Middle frontal gyrus (tissue), 1 donor: ENCODE results near the gene ZDHHC5.

Experiments
- DNase-seq: peaks from one replicate; pipeline ENCODE4 v3.0.0-alpha.2; 2015; ENCODE audit warnings: low spot score; ENCODE audit errors: extremely low spot score

ZDHHC5 gene

DNA sequence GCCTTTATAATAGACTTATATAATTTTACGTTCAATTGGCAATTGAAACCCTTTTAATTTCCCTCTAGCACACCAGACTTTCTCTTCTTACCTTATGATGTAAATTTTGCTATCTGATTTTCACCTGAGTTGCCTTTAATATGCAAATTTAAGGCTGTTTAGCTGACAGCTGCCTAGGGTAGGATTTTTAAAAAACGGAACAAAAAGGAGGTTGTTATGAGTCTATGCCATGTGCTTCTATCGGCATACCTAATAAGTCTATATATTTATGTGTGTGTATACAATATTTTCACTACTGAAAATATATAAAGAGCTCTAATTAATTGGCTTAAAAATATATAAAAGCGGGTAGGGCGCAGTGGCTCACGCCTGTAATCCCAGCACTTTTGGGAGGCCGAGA is 61.6 kb downstream of the ZDHHC5 start:
- DNase-seq: no peak

GRCh38 chr11:57732661-57733060 is 64.7 kb downstream of the ZDHHC5 start:
- no peak for DNase-seq

DNA sequence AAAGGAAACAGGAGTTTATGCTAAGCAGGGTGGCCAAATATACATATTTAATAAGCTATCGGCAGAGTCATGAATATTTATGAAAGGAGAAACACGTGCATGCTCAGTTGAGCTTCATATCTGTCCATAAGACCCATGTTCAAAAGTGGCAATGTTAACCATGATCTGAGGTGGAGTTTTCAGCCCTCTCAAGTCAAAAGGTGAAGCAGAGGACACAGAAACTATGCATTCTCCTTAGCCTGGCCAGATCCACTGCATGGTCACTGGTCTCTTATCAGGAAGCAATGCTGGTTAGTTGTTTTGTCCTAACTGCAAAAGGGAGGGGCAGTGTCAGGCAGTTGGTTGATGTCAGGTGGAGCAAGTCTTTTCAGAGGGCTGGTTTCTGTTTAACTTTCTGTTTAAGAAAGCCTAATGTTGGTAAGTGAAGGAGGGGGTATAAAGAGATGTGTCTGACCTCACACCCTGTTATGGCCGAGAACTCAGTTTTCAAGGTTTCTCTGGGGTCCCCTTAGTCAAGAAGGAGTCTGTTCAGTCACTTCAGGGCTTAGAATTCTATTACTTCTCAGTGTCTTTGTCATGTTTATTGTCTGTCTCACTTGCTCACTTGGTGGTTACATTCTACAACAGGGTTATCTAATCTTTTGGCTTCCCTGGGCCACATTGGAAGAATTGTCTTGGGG is 67.8 kb downstream of the ZDHHC5 start:
- no peak for DNase-seq

DNA sequence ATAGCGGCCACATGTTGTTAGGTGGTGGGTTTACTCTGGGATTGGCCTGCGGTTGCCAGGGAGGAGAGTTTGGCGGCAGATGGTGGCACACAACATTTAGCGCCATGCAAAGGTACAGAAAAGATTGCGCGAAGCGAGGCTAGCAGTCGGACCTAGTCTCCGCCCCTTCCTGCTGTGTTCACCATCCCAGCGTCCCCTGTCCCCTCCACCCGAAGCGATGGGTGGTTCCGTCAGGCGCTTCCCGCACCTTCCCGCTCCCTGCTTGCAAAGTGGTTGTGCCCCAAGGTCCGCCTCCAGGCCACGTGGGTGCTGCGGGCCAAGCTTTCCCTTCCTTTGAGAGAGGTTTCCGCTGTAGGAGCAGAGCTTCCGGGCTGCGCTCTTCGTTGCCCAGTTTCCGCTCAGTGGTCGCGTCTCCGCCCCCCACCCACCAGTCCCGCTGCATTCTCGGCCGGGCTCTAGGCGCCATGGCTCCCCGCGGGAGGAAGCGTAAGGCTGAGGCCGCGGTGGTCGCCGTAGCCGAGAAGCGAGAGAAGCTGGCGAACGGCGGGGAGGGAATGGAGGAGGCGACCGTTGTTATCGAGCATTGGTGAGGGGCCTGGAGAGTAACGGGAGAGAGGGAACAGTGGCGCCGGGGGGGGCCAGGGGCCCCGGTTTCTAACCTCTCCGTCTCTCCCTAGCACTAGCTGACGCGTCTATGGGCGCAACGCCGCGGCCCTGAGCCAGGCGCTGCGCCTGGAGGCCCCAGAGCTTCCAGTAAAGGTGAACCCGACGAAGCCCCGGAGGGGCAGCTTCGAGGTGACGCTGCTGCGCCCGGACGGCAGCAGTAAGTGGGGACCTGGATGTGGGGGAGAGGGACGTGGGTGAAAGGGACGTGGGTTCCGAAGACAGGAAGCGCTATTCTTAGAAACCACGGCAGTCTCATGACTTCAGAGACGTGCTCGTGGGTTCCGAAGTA is 73.5 kb downstream of the ZDHHC5 start, which contains the start of gene SELENOH:
Gene SELENOH, plus strand, starts transcription at position 360 of the 955 bp plus-strand sequence. Its CDS starts 105 bp downstream, at position 465.
- peak; percentile 92 for DNase-seq

GRCh38 chr11:57742087-57742452 is 74.2 kb downstream of the ZDHHC5 start:
- DNase-seq: no peak

GRCh38 chr11:57744357-57744756 is 76.4 kb downstream of the ZDHHC5 start:
- no peak for DNase-seq

DNA sequence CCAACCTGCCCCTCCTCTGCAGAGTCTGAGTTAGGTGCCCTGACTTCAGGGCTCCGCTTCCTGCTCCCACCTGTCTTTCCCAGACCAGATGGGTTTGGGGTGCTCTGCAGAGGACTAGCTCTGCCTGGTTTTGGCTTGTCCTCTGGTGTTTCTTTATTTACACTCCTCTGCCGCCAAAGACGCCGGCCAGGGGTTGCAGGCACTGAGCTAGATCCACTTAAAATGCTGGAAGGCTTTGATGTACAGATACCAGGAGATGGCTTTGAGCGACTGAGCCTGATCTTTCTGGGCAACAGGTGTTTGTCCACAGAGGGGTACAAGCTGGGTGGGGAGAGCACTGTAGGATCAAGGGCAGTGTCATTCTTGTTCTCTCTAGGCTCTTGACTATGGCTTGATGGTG is 77.3 kb downstream of the ZDHHC5 start:
- no peak for DNase-seq

DNA sequence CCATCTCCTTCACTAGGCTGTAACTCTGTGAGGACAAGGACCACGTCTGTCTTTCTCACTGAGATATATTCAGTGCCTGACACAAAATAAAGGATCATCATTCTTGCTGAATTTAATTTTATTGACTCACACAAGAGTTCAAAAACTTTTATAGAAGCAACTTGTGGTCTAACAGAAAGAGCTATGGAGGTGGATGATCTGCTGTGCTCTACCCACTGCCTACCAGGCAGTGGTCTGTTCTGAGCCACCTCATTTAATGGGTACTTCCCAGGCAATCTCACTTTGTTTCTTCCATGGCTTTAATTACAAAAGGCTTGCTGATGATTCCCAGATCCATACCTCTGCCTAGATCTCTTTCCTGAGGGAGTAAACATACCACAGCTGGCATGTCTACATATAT is 79.0 kb downstream of the ZDHHC5 start:
- no peak for DNase-seq
